Measurements from ENCODE around the gene RNF213.

Gene RNF213

GRCh38 chr17:80414508-80414802, 153.8 kb downstream of the RNF213 start:
- TF ChIP-seq TAF1 (IDR thresholded peaks at IDR 0.05; ENCODE audit: borderline replicate concordance, insufficient read depth, low read length) (no peak), SIN3A (IDR thresholded peaks at IDR 0.05; ENCODE audit: borderline replicate concordance, insufficient read depth, low read length) (no peak), REST (IDR thresholded peaks at IDR 0.05; ENCODE audit: insufficient read depth in 1 of 2, low read depth in 2 of 2, low read length in 2 of 2) (no peak), FOXP2 (optimal IDR thresholded peaks at IDR 0.05; ENCODE audit: borderline replicate concordance, extremely low read depth, extremely low read length, insufficient read depth) (no peak), POLR2AphosphoS5 (IDR thresholded peaks at IDR 0.05; ENCODE audit: low read depth, low read length) (no peak)

GRCh38 chr17:80414803-80415625, 154.4 kb downstream of the RNF213 start, which contains the start of gene ENDOV:
TSS of gene ENDOV (plus strand) at chr17:80415167. CDS start at chr17:80415195, 28 bp downstream.
- TF ChIP-seq POLR2AphosphoS5 (IDR thresholded peaks at IDR 0.05; ENCODE audit: low read depth, low read length) = peak; percentile 72
- TF ChIP-seq FOXP2 (optimal IDR thresholded peaks at IDR 0.05; ENCODE audit: borderline replicate concordance, extremely low read depth, extremely low read length, insufficient read depth) = peak; percentile 8
- TF ChIP-seq SIN3A (IDR thresholded peaks at IDR 0.05; ENCODE audit: borderline replicate concordance, insufficient read depth, low read length) = 0 out of 2 replicates have a peak, but pooled peaks have one; percentile 1
- TF ChIP-seq TAF1 (IDR thresholded peaks at IDR 0.05; ENCODE audit: borderline replicate concordance, insufficient read depth, low read length) = peak; percentile 80; the same call in 1 of the 2 replicates
- 0 out of 4 replicates have a peak, but pooled peaks of 1 of the 2 experiments have one; percentile 25 for TF ChIP-seq REST (IDR thresholded peaks at IDR 0.05; ENCODE audit: insufficient read depth in 1 of 2, low read depth in 2 of 2, low read length in 2 of 2)

- TF ChIP-seq FOXP2 (optimal IDR thresholded peaks at IDR 0.05; ENCODE audit: borderline replicate concordance, extremely low read depth, extremely low read length, insufficient read depth) = no peak
- no peak for TF ChIP-seq TAF1 (IDR thresholded peaks at IDR 0.05; ENCODE audit: borderline replicate concordance, insufficient read depth, low read length)
- TF ChIP-seq SIN3A (IDR thresholded peaks at IDR 0.05; ENCODE audit: borderline replicate concordance, insufficient read depth, low read length) = no peak
- no peak for TF ChIP-seq REST (IDR thresholded peaks at IDR 0.05; ENCODE audit: insufficient read depth in 1 of 2, low read depth in 2 of 2, low read length in 2 of 2)
- TF ChIP-seq POLR2AphosphoS5 (IDR thresholded peaks at IDR 0.05; ENCODE audit: low read depth, low read length) = no peak
These were observed 155.0 kb downstream of the RNF213 start for GRCh38 chr17:80415626-80416137.

- TF ChIP-seq TAF1 (IDR thresholded peaks at IDR 0.05; ENCODE audit: borderline replicate concordance, insufficient read depth, low read length) (no peak), SIN3A (IDR thresholded peaks at IDR 0.05; ENCODE audit: borderline replicate concordance, insufficient read depth, low read length) (no peak), POLR2AphosphoS5 (IDR thresholded peaks at IDR 0.05; ENCODE audit: low read depth, low read length) (no peak), FOXP2 (optimal IDR thresholded peaks at IDR 0.05; ENCODE audit: borderline replicate concordance, extremely low read depth, extremely low read length, insufficient read depth) (no peak), REST (IDR thresholded peaks at IDR 0.05; ENCODE audit: insufficient read depth in 1 of 2, low read depth in 2 of 2, low read length in 2 of 2) (no peak)
These were observed 155.7 kb downstream of the RNF213 start for GRCh38 chr17:80416260-80416939.

All from PFSK-1 (cell line).